ENCODE results near the gene HHAT.

DNA sequence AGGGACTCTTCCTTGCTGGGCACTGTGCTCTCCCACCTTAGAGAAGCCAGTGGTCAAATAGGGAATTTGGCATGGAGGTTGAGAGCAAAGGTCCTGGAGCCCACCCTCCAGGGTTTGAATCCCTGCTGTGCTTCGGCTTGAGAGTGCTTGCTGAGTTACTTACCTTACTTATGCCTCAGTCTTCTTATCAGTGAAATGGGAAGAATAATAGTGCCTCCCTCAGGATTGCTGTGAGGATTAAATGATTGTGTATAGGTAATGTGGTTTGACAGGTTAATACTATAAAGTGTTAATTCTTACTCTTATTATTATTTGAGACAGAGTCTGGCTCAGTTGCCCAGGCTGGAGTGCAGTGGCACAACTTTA is 79.2 kb downstream of the HHAT start:
- TF ChIP-seq, protein P1, sequence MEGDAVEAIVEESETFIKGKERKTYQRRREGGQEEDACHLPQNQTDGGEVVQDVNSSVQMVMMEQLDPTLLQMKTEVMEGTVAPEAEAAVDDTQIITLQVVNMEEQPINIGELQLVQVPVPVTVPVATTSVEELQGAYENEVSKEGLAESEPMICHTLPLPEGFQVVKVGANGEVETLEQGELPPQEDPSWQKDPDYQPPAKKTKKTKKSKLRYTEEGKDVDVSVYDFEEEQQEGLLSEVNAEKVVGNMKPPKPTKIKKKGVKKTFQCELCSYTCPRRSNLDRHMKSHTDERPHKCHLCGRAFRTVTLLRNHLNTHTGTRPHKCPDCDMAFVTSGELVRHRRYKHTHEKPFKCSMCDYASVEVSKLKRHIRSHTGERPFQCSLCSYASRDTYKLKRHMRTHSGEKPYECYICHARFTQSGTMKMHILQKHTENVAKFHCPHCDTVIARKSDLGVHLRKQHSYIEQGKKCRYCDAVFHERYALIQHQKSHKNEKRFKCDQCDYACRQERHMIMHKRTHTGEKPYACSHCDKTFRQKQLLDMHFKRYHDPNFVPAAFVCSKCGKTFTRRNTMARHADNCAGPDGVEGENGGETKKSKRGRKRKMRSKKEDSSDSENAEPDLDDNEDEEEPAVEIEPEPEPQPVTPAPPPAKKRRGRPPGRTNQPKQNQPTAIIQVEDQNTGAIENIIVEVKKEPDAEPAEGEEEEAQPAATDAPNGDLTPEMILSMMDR (conservative IDR thresholded peaks at IDR 0.05; ENCODE audit: low read length), result no peak
- no peak for TF ChIP-seq EZH2phosphoT487 (IDR thresholded peaks at IDR 0.05; ENCODE audit: borderline replicate concordance)

All from Loucy (cell line).